Measurements from ENCODE around the gene ARHGAP26. TPM values are rescaled to one million over a fixed set of nuclear protein-coding genes. Genes with fewer than 3 reads are reported as not detected.

Gene ARHGAP26
- total RNA-seq, 5 donors from 2014 or later (not counting 1 experiment from before 2014, with no cell fraction given) = 22.8 to 49.3 (median 28.3) TPM

- no peak for ATAC-seq (replicated peaks in 1 of 4)
Observed at GRCh38 chr5:143119291-143119769, 349.2 kb downstream of the ARHGAP26 start.

GRCh38 chr5:143119881-143120341 lies 349.7 kb downstream of the ARHGAP26 start:
- Mint-ChIP-seq H3K36me3 (peaks cover 41% of the 10 kb centered on the region), H3K27me3 (no peaks in the 10 kb centered on the region), H3K4me3 (no peak overlapping the region), H3K9me3 (no peaks in the 10 kb centered on the region), H3K4me1 (peaks cover 0 to 25% (median 11%) of the 10 kb centered on the region in 3 donors), H3K27ac (no peak overlapping the region)
- Histone ChIP-seq H3K36me3 (ENCODE audit: control insufficient read depth in 2 of 2, extremely low read depth in 1 of 2, insufficient read depth in 1 of 2, low read length in 1 of 2) (no peaks in the 10 kb centered on the region), H3K27ac (ENCODE audit: low read length) (no peak overlapping the region), H3K27me3 (replicated peaks in 1 of 2; ENCODE audit: control insufficient read depth in 2 of 2, extremely low read depth in 1 of 2, insufficient read depth in 2 of 2, low read length in 1 of 2) (no peaks in the 10 kb centered on the region), H3K9me3 (no peaks in the 10 kb centered on the region), H3K4me1 (ENCODE audit: control insufficient read depth in 1 of 2, extremely low read depth in 1 of 2, insufficient read depth in 2 of 2, low read length in 2 of 2) (no peaks in the 10 kb centered on the region), H3K4me3 (ENCODE audit: control insufficient read depth in 1 of 2, extremely low read depth in 1 of 2, low read length in 1 of 2) (no peak overlapping the region)
- DNase-seq (no peak), ATAC-seq (replicated peaks in 1 of 4) (no peak)
- POLR2A ChIA-PET = no interaction called here
- 100% methylated on average over 1 of the region's 3 CpGs for WGBS (ENCODE audit: insufficient coverage)
- CTCF ChIA-PET = no interaction called here

More at GRCh38 chr5:143119291-143119769, 349.2 kb downstream of the ARHGAP26 start:
- no peak overlapping the region for H3K27ac ChIP-seq (ENCODE audit: low read length)
- no peaks in the 10 kb centered on the region for H3K4me1 ChIP-seq (ENCODE audit: control insufficient read depth in 1 of 2, extremely low read depth in 1 of 2, insufficient read depth in 2 of 2, low read length in 2 of 2)
- no peaks in the 10 kb centered on the region for H3K9me3 ChIP-seq
- POLR2A ChIA-PET = interaction anchor here in 1 of 2 donors (0.5 to 0.7 kb wide), 2 partner anchors 277 to 463 kb away, joined by 3 read pairs; no protein-coding TSS in a partner anchor
- CTCF ChIA-PET = interaction anchor here in 1 of 2 donors (1.2 kb wide), 1 partner anchor 13 kb away, joined by 3 read pairs; no protein-coding TSS in a partner anchor
- DNase-seq = no peak
- peaks cover 0 to 4% of the 10 kb centered on the region in 2 donors for H3K36me3 ChIP-seq (ENCODE audit: control insufficient read depth in 2 of 2, extremely low read depth in 1 of 2, insufficient read depth in 1 of 2, low read length in 1 of 2)
- Mint-ChIP-seq H3K27ac (no peak overlapping the region), H3K36me3 (peaks cover 41% of the 10 kb centered on the region), H3K4me1 (peaks cover 0 to 25% (median 11%) of the 10 kb centered on the region in 3 donors), H3K27me3 (no peaks in the 10 kb centered on the region), H3K4me3 (no peak overlapping the region), H3K9me3 (no peaks in the 10 kb centered on the region)
- no peaks in the 10 kb centered on the region for H3K27me3 ChIP-seq (replicated peaks in 1 of 2; ENCODE audit: control insufficient read depth in 2 of 2, extremely low read depth in 1 of 2, insufficient read depth in 2 of 2, low read length in 1 of 2)
- no peak overlapping the region for H3K4me3 ChIP-seq (ENCODE audit: control insufficient read depth in 1 of 2, extremely low read depth in 1 of 2, low read length in 1 of 2)
- no CpG with 5 or more reads among the region's 2 CpGs for WGBS (ENCODE audit: insufficient coverage)

- Mint-ChIP-seq H3K9me3 (no peaks in the 10 kb centered on the region), H3K27ac (no peak overlapping the region), H3K27me3 (no peaks in the 10 kb centered on the region), H3K4me1 (peaks cover 5 to 25% (median 11%) of the 10 kb centered on the region in 3 donors), H3K36me3 (peaks cover 44% of the 10 kb centered on the region), H3K4me3 (no peak overlapping the region)
- H3K27ac ChIP-seq (ENCODE audit: low read length) = no peak overlapping the region
- H3K36me3 ChIP-seq (ENCODE audit: control insufficient read depth in 2 of 2, extremely low read depth in 1 of 2, insufficient read depth in 1 of 2, low read length in 1 of 2) = no peaks in the 10 kb centered on the region
- H3K4me1 ChIP-seq (ENCODE audit: control insufficient read depth in 1 of 2, extremely low read depth in 1 of 2, insufficient read depth in 2 of 2, low read length in 2 of 2) = no peaks in the 10 kb centered on the region
- ChIA-PET POLR2A (no interaction called here), CTCF (no interaction called here)
- ATAC-seq (replicated peaks in 1 of 4) (no peak), DNase-seq (peak in 2 of 35 experiments; percentile 4)
- 100% methylated on average over 2 of the region's 5 CpGs for WGBS (ENCODE audit: insufficient coverage)
- no peaks in the 10 kb centered on the region for H3K9me3 ChIP-seq
- no peak overlapping the region for H3K4me3 ChIP-seq (ENCODE audit: control insufficient read depth in 1 of 2, extremely low read depth in 1 of 2, low read length in 1 of 2)
- H3K27me3 ChIP-seq (replicated peaks in 1 of 2; ENCODE audit: control insufficient read depth in 2 of 2, extremely low read depth in 1 of 2, insufficient read depth in 2 of 2, low read length in 1 of 2) = no peaks in the 10 kb centered on the region
Observed at GRCh38 chr5:143120460-143121134, 350.4 kb downstream of the ARHGAP26 start.

GRCh38 chr5:143121135-143121475 lies 350.9 kb downstream of the ARHGAP26 start:
- POLR2A ChIA-PET = no interaction called here

GRCh38 chr5:143124593-143124992 lies 354.4 kb downstream of the ARHGAP26 start:
- Mint-ChIP-seq H3K27me3 (no peaks in the 10 kb centered on the region), H3K4me3 (no peak overlapping the region), H3K36me3 (peaks cover 32% of the 10 kb centered on the region), H3K27ac (no peak overlapping the region), H3K4me1 (peaks cover 9 to 11% (median 10%) of the 10 kb centered on the region in 3 donors), H3K9me3 (no peaks in the 10 kb centered on the region)
- H3K36me3 ChIP-seq (ENCODE audit: control insufficient read depth in 2 of 2, extremely low read depth in 1 of 2, insufficient read depth in 1 of 2, low read length in 1 of 2) = no peaks in the 10 kb centered on the region
- ATAC-seq (replicated peaks in 1 of 4) (no peak), DNase-seq (no peak)
- ChIA-PET CTCF (no interaction called here), POLR2A (no interaction called here)
- WGBS (ENCODE audit: insufficient coverage) = 89% methylated on average over 2 of the region's 3 CpGs
- H3K4me1 ChIP-seq (ENCODE audit: control insufficient read depth in 1 of 2, extremely low read depth in 1 of 2, insufficient read depth in 2 of 2, low read length in 2 of 2) = no peaks in the 10 kb centered on the region
- H3K27ac ChIP-seq (ENCODE audit: low read length) = no peak overlapping the region
- H3K27me3 ChIP-seq (replicated peaks in 1 of 2; ENCODE audit: control insufficient read depth in 2 of 2, extremely low read depth in 1 of 2, insufficient read depth in 2 of 2, low read length in 1 of 2) = no peaks in the 10 kb centered on the region
- H3K4me3 ChIP-seq (ENCODE audit: control insufficient read depth in 1 of 2, extremely low read depth in 1 of 2, low read length in 1 of 2) = no peak overlapping the region
- H3K9me3 ChIP-seq = no peaks in the 10 kb centered on the region

More at GRCh38 chr5:143121135-143121475, 350.9 kb downstream of the ARHGAP26 start:
- peak in 4 of 35 experiments; percentile 3 to 38 (median 13) for DNase-seq
- Histone ChIP-seq H3K4me3 (ENCODE audit: control insufficient read depth in 1 of 2, extremely low read depth in 1 of 2, low read length in 1 of 2) (no peak overlapping the region), H3K4me1 (ENCODE audit: control insufficient read depth in 1 of 2, extremely low read depth in 1 of 2, insufficient read depth in 2 of 2, low read length in 2 of 2) (no peaks in the 10 kb centered on the region), H3K27ac (ENCODE audit: low read length) (no peak overlapping the region), H3K27me3 (replicated peaks in 1 of 2; ENCODE audit: control insufficient read depth in 2 of 2, extremely low read depth in 1 of 2, insufficient read depth in 2 of 2, low read length in 1 of 2) (no peaks in the 10 kb centered on the region), H3K36me3 (ENCODE audit: control insufficient read depth in 2 of 2, extremely low read depth in 1 of 2, insufficient read depth in 1 of 2, low read length in 1 of 2) (no peaks in the 10 kb centered on the region), H3K9me3 (no peaks in the 10 kb centered on the region)
- Mint-ChIP-seq H3K4me1 (peaks cover 6 to 25% (median 11%) of the 10 kb centered on the region in 3 donors), H3K9me3 (no peaks in the 10 kb centered on the region), H3K36me3 (peaks cover 39% of the 10 kb centered on the region), H3K4me3 (no peak overlapping the region), H3K27ac (peak overlapping the region in 1 of 2 donors; percentile 13), H3K27me3 (no peaks in the 10 kb centered on the region)
- no peak for ATAC-seq (replicated peaks in 1 of 4)
- 100% methylated on average over 1 of the region's 3 CpGs for WGBS (ENCODE audit: insufficient coverage)
- CTCF ChIA-PET = no interaction called here

GRCh38 chr5:143126174-143127019 lies 356.2 kb downstream of the ARHGAP26 start:
- no peaks in the 10 kb centered on the region for H3K4me1 ChIP-seq (ENCODE audit: control insufficient read depth in 1 of 2, extremely low read depth in 1 of 2, insufficient read depth in 2 of 2, low read length in 2 of 2)
- ATAC-seq (replicated peaks in 1 of 4) (no peak), DNase-seq (no peak)
- H3K27me3 ChIP-seq (replicated peaks in 1 of 2; ENCODE audit: control insufficient read depth in 2 of 2, extremely low read depth in 1 of 2, insufficient read depth in 2 of 2, low read length in 1 of 2) = no peaks in the 10 kb centered on the region
- H3K36me3 ChIP-seq (ENCODE audit: control insufficient read depth in 2 of 2, extremely low read depth in 1 of 2, insufficient read depth in 1 of 2, low read length in 1 of 2) = no peaks in the 10 kb centered on the region
- peaks cover 0 to 10% (median 0%) of the 10 kb centered on the region in 3 donors for H3K4me1 Mint-ChIP-seq
- H3K9me3 Mint-ChIP-seq = no peaks in the 10 kb centered on the region
- no peak overlapping the region for H3K4me3 Mint-ChIP-seq
- H3K27ac Mint-ChIP-seq = no peak overlapping the region
- no peaks in the 10 kb centered on the region for H3K27me3 Mint-ChIP-seq
- no peak overlapping the region for H3K27ac ChIP-seq (ENCODE audit: low read length)
- ChIA-PET POLR2A (no interaction called here), CTCF (interaction anchor here (0.5 to 0.7 kb wide), 4 partner anchors 18 to 682 kb away, joined by 3 to 5 read pairs (median 4); no protein-coding TSS in a partner anchor)
- no peak overlapping the region for H3K4me3 ChIP-seq (ENCODE audit: control insufficient read depth in 1 of 2, extremely low read depth in 1 of 2, low read length in 1 of 2)
- H3K36me3 Mint-ChIP-seq = peaks cover 21% of the 10 kb centered on the region
- 100% methylated on average over 1 of the region's 3 CpGs for WGBS (ENCODE audit: insufficient coverage)
- H3K9me3 ChIP-seq = no peaks in the 10 kb centered on the region
